MM.1S (cell line): ENCODE measurements around the gene SCN4B.

Experiments used
- DNase-seq: peaks from one replicate; pipeline ENCODE4 v3.0.0-alpha.2; 2015
- H2AFZ ChIP-seq: fragments of 300-600 bp; sonication (generic); 2 replicates; pipeline ENCODE4 v1.6.0; 2016; ENCODE audit warnings: antibody characterized with exemption, low read length
- H3F3A ChIP-seq: fragments of 300-600 bp; sonication (generic); 2 replicates; pipeline ENCODE4 v1.6.1; 2016; ENCODE audit warnings: mild to moderate bottlenecking, antibody characterized with exemption, low read length, moderate library complexity, mixed read lengths; ENCODE audit not compliant: insufficient read depth
- H3K27ac ChIP-seq: fragments of 300-600 bp; sonication (generic); 2 replicates; pipeline ENCODE4 v1.5.1; 2016; ENCODE audit warnings: mild to moderate bottlenecking, low read length
- H3K27me3 ChIP-seq: fragments of 300-600 bp; sonication (generic); replicated peaks from 2 replicates; pipeline ENCODE4 v1.6.0; 2016; ENCODE audit warnings: low read length; ENCODE audit not compliant: insufficient read depth
- H3K36me3 ChIP-seq: fragments of 300-600 bp; sonication (generic); replicated peaks from 2 replicates; pipeline ENCODE4 v1.6.1; 2016; ENCODE audit warnings: mild to moderate bottlenecking, low read length, mixed read lengths; ENCODE audit not compliant: insufficient read depth
- H3K4me1 ChIP-seq: fragments of 300-600 bp; sonication (generic); 2 replicates; pipeline ENCODE4 v1.6.1; 2016; ENCODE audit warnings: low read length, mixed read lengths
- H3K4me2 ChIP-seq: fragments of 300-600 bp; sonication (generic); 2 replicates; pipeline ENCODE4 v1.6.0; 2016; ENCODE audit warnings: low read depth, low read length
- H3K4me3 ChIP-seq: fragments of 300-600 bp; sonication (generic); 2 replicates; pipeline ENCODE4 v1.5.1; 2016; ENCODE audit warnings: low read length, mixed read lengths
- H3K79me2 ChIP-seq: fragments of 300-600 bp; sonication (generic); 2 replicates; pipeline ENCODE4 v1.6.1; 2016; ENCODE audit warnings: mixed run types, low read length, mixed read lengths
- H3K9ac ChIP-seq: fragments of 300-600 bp; sonication (generic); 2 replicates; pipeline ENCODE4 v1.6.1; 2016; ENCODE audit warnings: low read length, mixed read lengths
- H3K9me2 ChIP-seq: fragments of 300-600 bp; sonication (generic); replicated peaks from 2 replicates; pipeline ENCODE4 v1.6.1; 2016; ENCODE audit warnings: mild to moderate bottlenecking, low read length, mixed read lengths; ENCODE audit not compliant: insufficient read depth
- H3K9me3 ChIP-seq: fragments of 300-600 bp; sonication (generic); replicated peaks from 2 replicates; pipeline ENCODE4 v1.6.1; 2016; ENCODE audit warnings: mild to moderate bottlenecking, low read length, mixed read lengths; ENCODE audit not compliant: insufficient read depth
- H4K20me1 ChIP-seq: fragments of 300-600 bp; sonication (generic); 2 replicates; pipeline ENCODE4 v1.6.1; 2016; ENCODE audit warnings: mild to moderate bottlenecking, low read length, moderate library complexity, mixed read lengths; ENCODE audit not compliant: insufficient read depth
- CTCF ChIP-seq: fragments of 300-600 bp; sonication (generic); IDR thresholded peaks from 2 replicates; pipeline ENCODE4 v1.5.1; 2016; ENCODE audit warnings: antibody characterized with exemption, low read length, mixed read lengths
- EZH2 ChIP-seq: fragments of 300-600 bp; sonication (generic); optimal IDR thresholded peaks from 2 replicates; pipeline ENCODE3; 2017; ENCODE audit warnings: low read depth, mild to moderate bottlenecking, antibody characterized with exemption, low read length, mixed read lengths
- EZH2phosphoT487 ChIP-seq: fragments of 300-600 bp; sonication (generic); IDR thresholded peaks from 2 replicates; pipeline ENCODE4 v1.6.1; 2018; ENCODE audit warnings: antibody characterized with exemption, low read length

SCN4B gene

GRCh38 chr11:118106789-118107335 is 45.8 kb downstream of the SCN4B start:
- no peaks in the 10 kb centered on the region for H3K79me2 ChIP-seq
- H3K9me3 ChIP-seq, result no peaks in the 10 kb centered on the region
- no peak for TF ChIP-seq CTCF
- H3K9ac ChIP-seq, result no peak overlapping the region
- no peak overlapping the region for H2AFZ ChIP-seq
- no peaks in the 10 kb centered on the region for H3K36me3 ChIP-seq
- H3K4me3 ChIP-seq, result no peak overlapping the region
- H3K9me2 ChIP-seq, result no peaks in the 10 kb centered on the region
- no peak for DNase-seq
- no peaks in the 10 kb centered on the region for H4K20me1 ChIP-seq
- H3F3A ChIP-seq, result no peaks in the 10 kb centered on the region
- H3K4me1 ChIP-seq, result no peaks in the 10 kb centered on the region
- no peak overlapping the region for H3K4me2 ChIP-seq
- no peak overlapping the region for H3K27ac ChIP-seq
- no peaks in the 10 kb centered on the region for H3K27me3 ChIP-seq

GRCh38 chr11:118105657-118106305 is 46.8 kb downstream of the SCN4B start:
- Histone ChIP-seq H3K9me3 (no peaks in the 10 kb centered on the region), H3F3A (no peaks in the 10 kb centered on the region), H2AFZ (no peak overlapping the region), H3K9ac (no peak overlapping the region), H3K4me3 (no peak overlapping the region), H3K9me2 (no peaks in the 10 kb centered on the region), H3K36me3 (no peaks in the 10 kb centered on the region), H3K27me3 (no peaks in the 10 kb centered on the region), H3K4me2 (no peak overlapping the region), H3K4me1 (no peaks in the 10 kb centered on the region), H4K20me1 (no peaks in the 10 kb centered on the region), H3K27ac (no peak overlapping the region), H3K79me2 (no peaks in the 10 kb centered on the region)
- TF ChIP-seq EZH2phosphoT487, result no peak
- no peak for TF ChIP-seq EZH2
- TF ChIP-seq CTCF, result no peak
- no peak for DNase-seq

- Histone ChIP-seq H3K36me3 (no peaks in the 10 kb centered on the region), H3K4me3 (no peak overlapping the region), H3K9me2 (no peaks in the 10 kb centered on the region), H4K20me1 (no peaks in the 10 kb centered on the region), H3K9ac (no peak overlapping the region), H3K4me2 (no peak overlapping the region), H3K27me3 (no peaks in the 10 kb centered on the region), H2AFZ (no peak overlapping the region), H3K27ac (no peak overlapping the region), H3K9me3 (no peaks in the 10 kb centered on the region), H3K79me2 (no peaks in the 10 kb centered on the region), H3F3A (no peaks in the 10 kb centered on the region), H3K4me1 (no peaks in the 10 kb centered on the region)
- DNase-seq, result no peak
- TF ChIP-seq EZH2phosphoT487, result no peak
- no peak for TF ChIP-seq CTCF
- TF ChIP-seq EZH2, result no peak
Measured at GRCh38 chr11:118104491-118104890, 48.1 kb downstream of the SCN4B start.
